Dedifferentiated amniotic fluid mesenchymal stem cell (primary cell): ENCODE results near the gene KLRF2.
A peak's percentile ranks its signal among the peaks of the same experiment; 100 is the strongest.

Experiments
- DNase-seq: peaks from one replicate; pipeline ENCODE4 v3.0.0-alpha.2; 2016; ENCODE audit errors: extremely low spot score

Gene KLRF2

DNA sequence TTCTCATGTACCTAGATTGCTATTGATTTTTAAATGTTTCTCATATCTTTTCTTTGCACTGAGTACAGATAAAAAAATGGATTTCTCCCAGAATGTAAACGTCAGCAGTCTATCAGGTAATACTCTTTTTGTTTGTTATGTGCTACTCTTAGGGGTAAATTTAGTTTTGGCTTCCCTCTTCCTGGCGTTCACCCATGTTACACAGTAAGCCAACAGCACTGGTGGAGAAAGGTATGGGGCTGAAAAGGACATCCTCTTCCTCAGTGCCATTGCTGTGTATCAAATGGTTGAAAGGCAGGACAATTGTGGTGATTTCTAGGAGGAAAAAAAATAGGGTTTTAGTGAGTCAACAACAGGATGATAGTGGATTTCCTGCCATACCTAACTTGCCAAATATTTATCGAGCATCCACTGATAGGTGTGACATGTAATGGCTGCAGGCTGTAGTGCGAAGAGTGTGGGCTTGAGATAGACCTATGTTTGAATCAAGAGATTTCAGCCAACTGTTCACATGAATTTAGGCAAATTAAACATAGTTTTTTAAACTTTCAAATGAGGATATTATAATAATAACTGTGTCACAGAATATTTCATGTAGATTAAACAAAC, 7.5 kb downstream of the KLRF2 start:
- no peak for DNase-seq

DNA sequence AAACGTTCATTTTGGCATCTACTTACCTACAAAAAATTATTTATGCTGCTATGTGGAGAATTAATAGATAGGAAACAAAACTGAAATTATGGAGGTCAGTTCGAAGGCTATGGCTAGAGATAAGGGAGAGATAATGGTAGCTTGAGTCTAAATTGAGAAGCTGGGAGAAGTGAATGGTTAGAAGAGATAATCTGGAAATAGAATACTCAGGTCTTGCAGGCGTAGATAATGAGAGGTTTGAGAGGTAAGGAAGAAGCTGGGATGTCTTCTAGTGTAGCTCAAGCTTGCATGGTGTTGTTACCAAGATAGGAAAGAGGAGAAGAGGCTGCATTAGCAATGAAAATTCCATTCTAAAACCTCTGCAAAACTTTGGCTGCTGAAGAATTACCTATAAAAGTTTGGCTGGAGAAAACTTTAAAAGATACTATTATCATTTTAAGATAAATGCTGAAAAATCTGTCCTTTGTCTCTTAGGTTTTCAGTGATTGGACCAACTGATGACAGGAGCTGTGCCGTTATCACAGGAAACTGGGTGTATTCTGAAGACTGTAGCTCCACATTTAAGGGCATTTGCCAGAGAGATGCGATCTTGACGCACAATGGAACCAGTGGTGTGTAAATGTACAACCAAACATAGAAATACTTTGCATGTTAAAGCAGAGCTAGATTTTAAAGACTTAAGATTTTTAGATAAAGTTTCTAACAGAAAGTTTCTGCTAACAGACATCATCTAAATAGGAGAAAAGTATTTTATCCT, 14.1 kb downstream of the KLRF2 start:
- DNase-seq: no peak

DNA sequence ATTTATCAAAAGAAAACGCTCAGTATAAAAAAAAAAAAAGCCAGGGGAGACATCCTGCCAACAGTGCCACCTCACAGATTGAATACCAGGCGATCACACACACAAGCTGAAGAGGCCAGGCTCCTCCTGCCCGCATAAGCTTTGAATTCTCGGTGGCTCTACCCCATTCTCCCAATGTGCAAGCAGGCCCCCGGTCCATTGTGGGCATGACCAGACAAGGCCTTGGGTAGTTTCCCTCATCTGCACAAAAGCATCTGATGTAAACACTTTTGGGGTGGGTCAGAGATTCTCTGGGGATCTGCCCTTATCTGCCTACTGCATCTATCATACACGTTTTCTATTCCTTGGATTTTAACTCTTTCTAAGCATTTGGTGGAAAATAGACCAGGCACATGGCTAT, 16.2 kb downstream of the KLRF2 start:
- no peak for DNase-seq

DNA sequence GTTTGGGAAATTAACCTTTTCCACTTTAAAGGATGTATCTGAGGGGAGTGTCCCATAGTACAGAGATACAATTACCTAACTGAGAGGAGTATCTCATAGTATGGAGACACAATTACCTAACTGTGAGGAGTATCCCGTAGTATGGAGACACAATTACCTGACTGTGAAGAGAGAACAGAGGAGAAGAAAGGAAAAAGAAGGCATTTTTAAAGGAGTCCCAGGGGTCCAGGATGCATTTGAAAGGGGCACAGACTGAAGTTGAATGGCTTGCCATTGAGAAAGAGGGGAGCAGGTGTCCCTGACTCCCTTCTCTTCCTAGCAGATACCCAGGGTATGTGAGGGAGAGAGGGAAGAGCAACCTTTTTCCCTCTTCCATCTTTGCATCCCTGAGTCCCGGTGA, 17.9 kb downstream of the KLRF2 start:
- DNase-seq: no peak

DNA sequence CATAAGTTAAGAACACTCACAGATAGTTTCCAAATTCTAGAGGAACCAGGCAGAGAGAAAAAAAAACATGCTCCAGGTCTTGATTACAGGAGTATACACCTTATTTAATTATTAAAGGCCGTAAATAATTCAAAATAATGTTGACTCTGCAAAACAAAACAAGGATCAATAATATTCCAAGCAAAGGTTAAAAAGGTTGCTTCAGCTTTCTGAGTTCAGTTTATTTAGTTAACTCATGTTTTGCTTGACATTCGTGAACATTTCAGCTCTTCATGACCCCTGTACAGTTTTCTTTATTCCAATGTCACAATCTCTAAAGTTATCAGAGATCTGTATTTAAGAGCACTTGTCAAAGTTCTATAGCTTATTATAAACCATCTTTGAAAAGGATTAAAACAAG, 19.6 kb downstream of the KLRF2 start:
- no peak for DNase-seq

DNA sequence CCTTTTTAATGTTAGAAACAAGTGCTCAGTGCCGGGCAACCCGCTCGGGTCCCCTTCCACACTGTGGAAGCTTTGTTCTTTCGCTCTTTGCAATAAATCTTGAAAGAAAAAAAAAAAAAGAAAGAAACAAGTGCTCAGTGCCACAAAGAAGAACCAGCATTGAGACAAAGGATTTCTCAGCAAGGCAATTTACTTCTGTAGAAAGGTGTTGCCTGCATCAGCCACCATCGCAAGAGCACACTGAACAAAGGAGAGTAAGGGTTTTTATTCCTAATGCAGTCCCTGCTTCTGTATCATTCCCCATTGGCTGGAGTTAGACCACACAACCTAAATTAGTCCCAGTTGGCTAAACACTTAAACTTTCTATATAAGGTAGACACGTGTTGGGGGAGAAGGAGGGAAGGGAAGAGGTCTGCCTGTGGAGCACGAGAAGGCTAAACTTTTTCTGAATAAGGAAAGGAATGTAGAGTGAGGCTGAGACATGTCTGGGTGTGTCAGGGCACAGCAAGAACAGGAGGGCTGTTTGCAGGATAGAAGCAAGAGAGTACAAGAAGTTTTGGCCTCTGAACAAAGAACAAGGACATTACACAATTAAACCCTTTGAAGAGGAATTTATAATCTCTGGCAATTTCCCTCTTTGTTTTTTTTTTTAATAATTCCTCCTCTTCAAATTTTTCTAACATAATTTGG, 21.4 kb downstream of the KLRF2 start:
- DNase-seq: no peak

DNA sequence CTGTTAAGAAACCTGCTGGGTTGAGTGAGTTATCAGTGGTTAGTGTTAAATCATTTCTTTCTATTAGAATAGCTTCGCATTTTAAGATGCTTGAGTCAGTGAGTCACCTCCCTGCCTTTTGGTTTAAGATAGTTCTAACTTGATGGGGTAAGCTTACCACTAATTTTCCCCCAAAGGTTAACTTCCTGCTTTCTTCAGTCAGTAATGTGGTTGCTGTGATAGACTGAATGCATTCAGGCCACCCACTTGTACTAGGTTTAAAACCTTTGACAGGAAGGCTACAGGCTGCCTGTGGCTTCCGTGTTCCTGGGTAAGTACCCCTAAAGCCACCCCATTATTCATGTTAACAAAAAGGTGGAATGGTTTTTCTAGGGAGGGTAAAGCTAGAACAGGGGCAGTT, 25.6 kb downstream of the KLRF2 start:
- no peak for DNase-seq

DNA sequence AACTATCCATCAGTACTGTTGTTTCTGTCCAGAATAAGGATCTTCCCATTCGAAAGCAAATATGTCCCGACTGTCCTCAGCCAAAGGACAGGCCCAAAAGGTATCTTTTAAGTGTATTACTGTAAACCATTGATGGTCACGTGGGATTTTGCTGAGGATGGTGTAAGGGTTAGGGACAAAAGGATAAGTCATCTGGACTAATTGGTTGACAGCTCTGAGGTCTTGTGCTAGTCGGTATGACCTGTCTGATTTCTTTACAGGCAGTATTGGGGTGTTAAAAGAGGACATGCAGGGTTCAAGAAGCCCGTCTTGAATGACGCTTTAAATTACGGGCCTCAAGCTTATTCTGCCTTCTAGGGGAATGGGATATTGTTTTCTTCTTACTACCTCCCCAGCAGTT, 26.5 kb downstream of the KLRF2 start:
- DNase-seq: no peak

DNA sequence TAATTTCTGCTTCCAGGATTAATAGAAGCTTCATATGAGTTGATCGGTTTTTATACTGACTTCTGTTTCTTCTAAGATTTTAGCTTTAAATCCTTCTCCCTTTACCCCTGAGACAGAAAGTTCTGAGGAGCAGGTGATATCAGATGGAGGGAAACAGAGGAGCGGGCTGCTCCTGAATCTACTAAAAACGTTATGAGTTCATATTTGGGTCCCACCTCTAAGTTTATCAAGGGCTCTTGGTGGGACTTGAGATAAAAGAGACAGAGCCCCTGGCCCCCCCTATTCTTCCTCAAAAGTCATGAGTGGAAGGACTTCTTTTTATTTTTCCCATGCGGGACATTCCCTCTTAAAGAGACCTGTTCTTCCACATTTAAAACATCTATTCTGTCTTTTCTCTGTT, 27.1 kb downstream of the KLRF2 start:
- DNase-seq: no peak

DNA sequence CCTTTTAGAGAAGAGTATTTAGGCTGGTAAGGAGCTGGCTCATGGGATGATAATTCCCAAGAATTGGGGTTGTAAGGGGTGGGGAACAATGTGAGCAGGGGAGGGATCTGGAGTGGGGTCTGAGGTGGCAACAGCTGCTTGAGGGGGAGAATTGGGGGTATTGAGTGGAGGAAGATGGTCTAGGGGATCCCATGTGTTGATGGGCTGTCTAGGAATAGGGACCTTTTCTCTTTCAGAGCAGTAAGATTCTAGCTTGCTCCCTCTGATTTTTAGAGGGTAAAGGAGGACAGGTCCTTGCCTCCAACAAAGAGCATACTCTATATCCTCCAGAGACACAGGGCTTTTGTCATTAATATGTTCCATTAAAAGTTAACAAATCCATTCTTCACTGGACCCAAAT, 28.4 kb downstream of the KLRF2 start:
- DNase-seq: no peak

DNA sequence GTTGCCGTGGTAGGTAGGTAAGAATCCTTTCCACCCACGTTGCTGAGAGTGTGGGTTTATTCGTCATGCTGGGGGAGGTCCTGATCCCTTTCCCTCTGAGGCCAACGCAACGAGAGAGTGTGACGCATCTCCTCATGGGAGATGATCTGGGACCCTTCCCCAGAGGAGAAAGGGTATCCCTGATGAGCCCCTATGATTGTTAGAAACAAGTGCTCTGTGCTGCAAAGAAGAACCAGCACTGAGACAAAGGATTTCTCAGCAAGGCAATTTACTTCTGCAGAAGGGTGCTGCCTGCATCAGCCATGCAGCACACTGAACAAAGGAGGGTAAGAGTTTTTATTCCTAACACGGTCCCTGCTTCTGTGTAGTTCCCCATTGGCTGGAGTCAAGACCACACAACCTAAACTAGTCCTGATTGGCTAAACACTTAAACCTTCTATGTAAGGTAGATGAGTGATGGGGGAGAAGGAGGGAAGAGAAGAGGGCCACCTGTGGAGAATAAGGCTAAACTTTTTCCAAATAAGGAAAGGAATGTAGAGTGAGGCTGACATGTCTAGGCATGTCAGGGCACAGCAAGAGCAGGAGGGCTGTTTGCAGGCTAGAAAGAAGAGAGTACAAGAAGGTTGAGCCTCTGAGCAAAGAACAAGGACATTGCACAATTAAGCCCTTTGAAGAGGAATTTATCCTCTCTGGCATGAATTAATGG, 29.6 kb downstream of the KLRF2 start:
- DNase-seq: no peak

DNA sequence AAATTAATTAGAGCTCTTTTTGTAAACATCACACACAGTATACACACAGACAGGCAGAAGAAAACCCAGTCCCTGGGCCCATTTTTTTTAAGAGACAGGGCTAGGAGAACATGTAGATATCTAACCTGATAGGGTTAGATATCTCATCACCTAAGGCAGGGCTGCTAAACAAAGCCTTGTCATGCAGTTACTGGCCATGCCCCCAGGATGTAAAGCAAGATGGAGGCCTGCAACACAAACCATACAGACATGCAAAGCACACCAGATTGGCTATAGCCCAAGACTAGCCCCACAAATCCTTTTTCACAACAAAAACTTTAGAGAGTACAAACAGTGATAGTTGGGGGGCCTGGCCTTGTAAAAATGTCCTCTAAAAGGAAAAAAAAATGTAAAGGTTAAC, 30.4 kb downstream of the KLRF2 start:
- DNase-seq: no peak

DNA sequence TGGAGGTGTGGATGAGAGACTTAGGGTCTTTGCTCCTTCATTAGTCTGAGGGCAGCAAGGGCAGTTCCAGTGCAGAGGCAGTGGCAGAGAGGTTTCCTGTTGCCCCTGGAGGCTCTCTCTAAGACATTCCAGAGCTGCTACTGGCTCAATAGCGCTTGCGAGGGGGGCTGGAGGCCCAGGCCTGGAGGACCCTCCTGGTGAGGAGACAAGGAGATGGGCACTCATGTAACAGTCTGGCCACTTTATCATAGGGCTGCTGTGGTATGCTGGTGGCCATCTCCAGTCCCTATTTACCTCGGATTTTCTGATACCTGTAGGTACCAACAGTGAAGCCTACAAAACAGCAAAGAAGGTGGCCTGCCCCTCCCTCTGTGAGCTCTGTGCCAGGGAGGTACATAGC, 38.2 kb downstream of the KLRF2 start:
- DNase-seq: no peak

DNA sequence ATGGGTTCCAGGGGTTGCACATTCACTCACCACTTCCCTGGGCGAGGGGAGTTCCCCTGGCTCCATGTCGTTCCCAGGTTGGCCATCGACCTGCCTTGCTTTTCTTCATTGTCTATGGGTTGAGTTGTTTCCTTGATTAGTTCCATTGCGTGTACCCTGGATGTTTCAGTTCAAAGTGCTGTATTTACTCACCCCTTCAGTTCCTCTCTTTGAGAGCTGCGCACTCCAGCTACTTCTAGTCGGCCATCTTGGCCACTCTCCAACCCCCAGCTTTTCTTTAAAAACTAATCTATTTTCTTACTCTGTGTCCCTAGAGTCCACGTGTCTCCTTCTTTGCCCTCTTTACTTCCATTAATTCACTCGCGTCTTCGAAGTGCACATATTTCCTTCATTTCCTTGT, 39.2 kb downstream of the KLRF2 start:
- no peak for DNase-seq

DNA sequence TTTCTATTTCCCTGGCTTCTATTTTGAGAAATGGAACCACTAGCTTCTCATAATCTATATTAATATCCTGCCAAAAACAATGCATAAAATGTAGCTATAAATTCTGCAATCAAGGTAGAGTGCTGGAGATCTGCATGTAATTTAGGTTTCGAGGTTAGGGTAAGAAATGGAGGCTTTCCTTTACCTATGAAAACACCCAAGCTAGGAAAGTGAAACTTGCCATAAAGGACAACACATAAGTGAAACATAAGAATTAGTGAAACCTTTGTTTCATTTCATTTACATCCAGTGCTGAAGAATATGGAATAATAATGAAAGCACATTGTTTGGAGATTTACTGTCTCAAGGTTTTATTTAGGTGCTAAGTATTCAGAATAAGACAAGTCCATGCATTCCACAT, 41.1 kb downstream of the KLRF2 start:
- DNase-seq: no peak

DNA sequence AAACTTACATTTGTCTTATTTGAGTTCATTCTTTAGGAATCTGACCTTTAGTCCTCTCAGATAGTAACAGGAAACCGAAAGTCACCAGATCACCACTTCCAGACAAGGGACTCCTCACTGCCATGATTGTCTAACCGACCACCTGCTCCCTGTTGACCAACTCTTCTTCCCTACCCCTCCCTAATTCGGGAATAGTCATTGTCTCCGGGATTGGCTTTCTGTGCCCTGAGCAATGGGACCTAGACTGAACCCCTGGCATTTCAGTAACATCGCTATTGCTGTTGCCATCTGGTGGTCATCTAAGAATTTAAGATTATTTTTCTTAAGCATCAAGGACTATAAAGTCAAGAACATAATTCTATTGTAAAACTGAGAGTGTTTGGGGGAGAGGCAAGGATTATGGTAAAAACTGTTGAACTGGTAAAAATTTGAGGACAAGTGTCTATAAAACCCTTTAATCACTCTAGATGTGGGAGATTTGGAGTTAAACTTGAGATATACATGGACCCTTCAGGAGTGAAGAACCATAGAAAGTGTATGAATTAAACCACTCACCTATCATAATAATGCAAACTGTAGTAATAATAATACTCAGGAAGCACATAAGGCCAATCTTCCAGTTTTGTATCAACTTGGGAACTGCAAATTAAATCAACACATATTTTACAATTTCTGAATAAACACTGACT, 44.6 kb downstream of the KLRF2 start:
- peak; percentile 37 for DNase-seq

DNA sequence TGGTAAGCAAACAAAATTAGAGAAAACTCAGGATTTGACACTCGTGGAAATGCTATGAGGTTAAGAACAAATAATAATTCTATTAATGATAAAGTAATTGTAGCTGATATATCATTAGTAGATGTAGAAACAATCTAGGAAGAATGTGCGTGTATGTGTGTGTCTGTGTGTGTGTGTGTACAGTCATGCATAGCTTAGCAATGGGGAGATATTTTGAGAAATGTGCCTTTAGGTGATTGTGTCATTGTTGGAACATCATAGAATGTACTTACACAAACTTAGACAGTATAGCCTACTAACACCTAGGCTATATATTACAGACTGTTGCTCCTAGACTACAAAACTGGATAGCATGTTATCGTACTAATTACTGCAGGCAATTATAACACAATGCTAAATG, 45.6 kb downstream of the KLRF2 start:
- no peak for DNase-seq

DNA sequence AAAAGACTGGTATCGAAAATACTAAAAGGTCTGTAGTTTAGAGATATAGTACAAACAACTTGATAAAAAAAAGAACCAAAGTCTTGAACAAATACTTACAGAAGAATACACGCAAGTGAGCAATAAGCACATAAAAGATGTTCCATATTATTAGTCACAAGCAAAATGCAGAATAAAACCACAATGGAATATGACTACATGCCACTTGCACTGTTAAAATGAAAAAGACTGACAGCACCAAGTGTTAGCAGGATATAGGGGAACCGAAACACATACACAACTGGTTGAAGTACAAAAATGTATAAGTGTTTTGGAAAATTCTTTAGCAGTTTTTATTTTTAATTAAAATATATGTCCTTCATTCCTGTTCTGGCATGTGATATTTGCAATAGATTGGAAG, 47.3 kb downstream of the KLRF2 start:
- DNase-seq: no peak

DNA sequence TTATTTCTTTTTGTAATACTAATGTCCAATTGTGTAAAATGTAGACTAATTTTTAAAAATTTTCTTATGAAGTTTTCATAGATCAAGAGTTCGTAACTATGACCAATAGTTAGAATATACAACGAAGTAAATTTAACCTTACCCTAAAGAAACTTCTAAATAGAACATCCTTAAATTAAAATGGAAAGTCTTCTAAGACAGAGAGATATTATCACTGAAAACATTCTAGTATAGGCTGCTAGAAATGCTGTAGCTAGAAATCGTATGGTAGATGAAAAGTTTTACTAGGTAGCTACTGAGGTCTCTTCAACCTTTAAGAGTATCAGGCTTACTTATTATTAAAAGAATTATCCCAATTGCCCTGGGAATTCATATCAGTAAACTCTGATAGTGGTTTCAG, 50.0 kb downstream of the KLRF2 start:
- DNase-seq: no peak

DNA sequence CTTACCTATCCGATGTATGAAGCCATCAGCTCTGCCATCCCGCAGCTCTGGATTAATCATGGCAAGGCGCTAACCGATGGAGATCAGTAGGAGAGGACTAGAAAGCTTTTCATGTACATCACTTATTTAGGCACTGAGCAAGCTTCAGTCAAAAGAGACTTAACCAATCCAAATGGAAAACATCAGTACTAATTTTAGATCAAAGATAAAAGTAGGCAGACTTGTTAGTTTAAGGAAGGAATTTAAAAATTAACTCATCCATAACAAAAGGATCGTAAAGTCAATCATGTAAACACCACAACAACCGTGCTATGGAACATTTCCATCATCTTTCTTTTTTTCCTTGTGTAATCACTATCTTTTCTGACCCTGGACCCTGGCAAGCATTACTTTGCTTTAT, 51.0 kb downstream of the KLRF2 start, which contains the start of gene CLEC2A:
Gene CLEC2A (minus strand): TSS at position 101 of the 400 bp plus-strand sequence. CDS start 41 bp downstream, at position 60.
- DNase-seq: no peak

DNA sequence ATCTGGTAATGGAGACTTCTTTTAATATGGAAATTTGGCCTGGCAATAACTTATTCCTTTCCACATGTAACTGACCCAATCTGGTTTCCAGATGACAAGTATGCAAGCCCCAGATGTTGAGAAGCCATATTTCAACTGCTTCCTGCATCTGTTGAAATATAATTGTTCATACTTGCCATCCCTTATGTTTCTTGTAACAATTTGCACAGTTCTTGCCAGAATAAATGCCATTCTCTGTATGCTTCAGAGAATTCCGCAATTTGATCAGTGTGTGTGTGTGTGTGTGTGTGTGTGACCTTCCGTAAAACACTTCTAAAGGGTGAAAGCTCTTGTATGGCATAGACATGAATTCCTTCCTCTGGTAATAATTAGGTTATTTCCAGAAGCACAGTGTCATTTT, 52.7 kb downstream of the KLRF2 start:
- no peak for DNase-seq

DNA sequence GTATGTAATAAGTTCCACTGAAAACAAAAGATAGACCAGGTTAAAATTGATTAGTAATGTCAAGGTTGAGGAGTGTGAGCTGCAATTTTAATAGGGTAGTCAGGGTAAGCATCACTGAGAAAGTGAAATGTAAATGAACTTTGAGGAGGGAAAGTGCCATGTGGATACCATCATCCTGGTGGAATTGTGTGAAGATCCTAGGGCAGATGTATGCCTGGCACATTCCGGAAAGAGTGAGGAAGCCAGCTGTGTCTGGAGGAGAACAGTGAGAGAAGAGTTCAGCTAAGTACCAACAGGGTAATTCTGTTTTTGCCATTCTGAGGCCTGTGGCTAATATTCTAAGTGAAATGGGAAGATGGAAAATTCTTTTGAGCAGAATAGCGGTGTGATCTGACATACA, 53.7 kb downstream of the KLRF2 start:
- no peak for DNase-seq
